ENCODE results near the gene MGAT3. TPM values are rescaled to one million over a fixed set of nuclear protein-coding genes. Genes with fewer than 3 reads are reported as not detected.
"Not testable (repeated sequence)": the region's sequence is repeated elsewhere in the genome, so short reads cannot be mapped to it uniquely, and the experiment has no call there.

Gene MGAT3
- total RNA-seq, 2 experiments from 2014 or later: 7.0 to 7.2 TPM

DNA sequence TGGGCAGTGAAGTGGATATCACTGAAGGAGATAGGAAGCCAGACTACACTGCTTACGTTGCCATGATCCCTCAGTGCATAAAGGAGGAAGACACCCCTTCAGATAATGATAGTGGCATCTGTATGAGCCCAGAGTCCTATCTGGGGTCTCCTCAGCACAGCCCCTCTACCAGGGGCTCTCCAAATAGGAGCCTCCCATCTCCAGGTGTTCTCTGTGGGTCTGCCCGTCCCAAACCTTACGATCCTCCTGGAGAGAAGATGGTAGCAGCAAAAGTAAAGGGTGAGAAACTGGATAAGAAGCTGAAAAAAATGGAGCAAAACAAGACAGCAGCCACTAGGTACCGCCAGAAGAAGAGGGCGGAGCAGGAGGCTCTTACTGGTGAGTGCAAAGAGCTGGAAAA lies 65.3 kb downstream of the MGAT3 start:
- Mint-ChIP-seq H3K4me3 (peak overlapping the region; percentile 96), H3K36me3 (peaks cover 47% of the 10 kb centered on the region), H3K27ac (peak overlapping the region; percentile 99), H3K4me1 (peaks cover 60% of the 10 kb centered on the region)
- ATAC-seq (ENCODE audit: low read depth); DNase-seq; H3K27me3 Mint-ChIP-seq; H3K9me3 Mint-ChIP-seq: not testable (repeated sequence)
- POLR2A ChIA-PET: interaction anchor here (0.6 to 4.7 kb wide), 7 partner anchors 10 to 522 kb away, joined by 3 to 59 read pairs (median 11); partner anchors contain the start of genes MIEF1, RPL3 and RPS19BP1

DNA sequence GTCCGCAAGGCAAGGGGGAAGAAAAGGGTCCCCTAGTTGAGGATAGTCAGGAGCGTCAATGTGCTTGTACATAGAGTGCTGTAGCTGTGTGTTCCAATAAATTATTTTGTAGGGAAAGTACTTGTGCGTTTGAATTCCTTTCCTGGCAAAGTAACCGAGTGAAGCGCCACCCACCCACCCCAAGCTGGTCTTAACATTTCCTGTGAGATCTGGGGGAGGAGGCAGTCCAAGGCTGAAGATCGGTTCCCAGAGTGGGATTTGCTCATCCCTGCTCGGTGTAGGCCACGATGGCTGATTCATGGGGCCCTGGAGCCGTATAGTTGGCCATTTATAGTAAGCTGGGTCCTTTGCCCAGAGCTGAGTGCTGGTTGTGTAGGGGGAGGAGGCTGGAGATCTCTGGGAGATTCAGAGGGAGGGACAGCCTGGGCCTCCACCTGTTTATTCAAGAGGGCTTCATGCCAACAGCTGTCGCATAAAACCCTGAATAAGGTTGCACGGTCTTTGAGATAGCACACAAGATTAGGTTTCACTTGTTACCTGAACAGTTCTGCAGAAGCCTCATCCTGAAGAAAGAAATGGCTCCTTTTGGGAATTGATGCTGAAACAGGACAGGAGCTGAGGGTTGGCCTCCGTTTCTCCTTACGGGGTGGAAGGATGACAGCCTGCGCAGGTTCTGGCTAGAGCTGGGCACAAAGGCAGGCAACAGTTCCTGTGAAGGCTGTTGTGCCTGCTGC lies 65.9 kb downstream of the MGAT3 start:
- Mint-ChIP-seq H3K4me1 (peaks cover 66% of the 10 kb centered on the region), H3K9me3 (no peaks in the 10 kb centered on the region), H3K4me3 (peak overlapping the region; percentile 96), H3K27ac (peak overlapping the region; percentile 99), H3K36me3 (peaks cover 49% of the 10 kb centered on the region), H3K27me3 (no peaks in the 10 kb centered on the region)
- no peak for ATAC-seq (ENCODE audit: low read depth)
- POLR2A ChIA-PET: interaction anchor here (0.6 to 4.7 kb wide), 8 partner anchors 9 to 531 kb away, joined by 3 to 59 read pairs (median 8); partner anchors contain the start of genes MIEF1, RPL3 and RPS19BP1
- DNase-seq: no peak

DNA sequence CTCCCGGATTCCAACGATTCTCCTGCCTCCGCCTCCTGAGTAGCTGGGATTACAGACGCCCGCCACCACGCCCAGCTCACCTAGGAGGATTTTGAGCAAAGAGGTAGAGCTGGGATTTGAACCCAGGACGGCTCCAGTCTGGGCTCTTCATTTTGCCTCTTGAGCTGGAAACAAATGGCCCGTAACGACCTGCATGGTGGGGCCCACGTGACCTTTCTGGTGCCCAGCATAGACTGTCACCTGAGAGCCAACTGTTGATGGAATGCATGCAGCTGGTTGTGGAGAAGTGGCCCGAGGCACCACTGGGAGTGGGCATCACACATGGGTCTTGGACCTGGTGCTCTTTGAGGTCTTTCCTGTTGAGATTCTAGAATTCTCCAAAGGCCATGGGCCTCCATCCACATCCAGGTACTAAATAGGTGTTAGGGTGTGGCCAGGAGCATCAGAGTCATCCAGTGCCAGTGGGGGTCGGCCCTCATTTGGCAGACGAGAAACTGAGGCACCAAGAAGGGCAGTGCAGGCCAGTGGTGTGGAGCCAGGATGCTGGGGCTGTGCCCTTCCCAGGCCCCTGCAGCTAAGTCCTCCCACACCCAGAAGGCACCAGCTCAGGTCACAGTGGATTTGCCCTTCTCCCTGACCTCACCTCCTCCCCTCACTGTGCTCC lies 67.4 kb downstream of the MGAT3 start:
- Mint-ChIP-seq H3K4me3 (peak overlapping the region; percentile 56), H3K4me1 (peaks cover 68% of the 10 kb centered on the region), H3K27me3 (no peaks in the 10 kb centered on the region), H3K9me3 (no peaks in the 10 kb centered on the region), H3K27ac (peak overlapping the region; percentile 90), H3K36me3 (peaks cover 55% of the 10 kb centered on the region)
- ATAC-seq (ENCODE audit: low read depth): no peak
- no peak for DNase-seq
- POLR2A ChIA-PET: interaction anchor here (0.7 to 8.6 kb wide), 6 partner anchors 8 to 206 kb away, joined by 4 to 80 read pairs (median 9); partner anchors contain the start of genes MIEF1, RPL3 and RPS19BP1

DNA sequence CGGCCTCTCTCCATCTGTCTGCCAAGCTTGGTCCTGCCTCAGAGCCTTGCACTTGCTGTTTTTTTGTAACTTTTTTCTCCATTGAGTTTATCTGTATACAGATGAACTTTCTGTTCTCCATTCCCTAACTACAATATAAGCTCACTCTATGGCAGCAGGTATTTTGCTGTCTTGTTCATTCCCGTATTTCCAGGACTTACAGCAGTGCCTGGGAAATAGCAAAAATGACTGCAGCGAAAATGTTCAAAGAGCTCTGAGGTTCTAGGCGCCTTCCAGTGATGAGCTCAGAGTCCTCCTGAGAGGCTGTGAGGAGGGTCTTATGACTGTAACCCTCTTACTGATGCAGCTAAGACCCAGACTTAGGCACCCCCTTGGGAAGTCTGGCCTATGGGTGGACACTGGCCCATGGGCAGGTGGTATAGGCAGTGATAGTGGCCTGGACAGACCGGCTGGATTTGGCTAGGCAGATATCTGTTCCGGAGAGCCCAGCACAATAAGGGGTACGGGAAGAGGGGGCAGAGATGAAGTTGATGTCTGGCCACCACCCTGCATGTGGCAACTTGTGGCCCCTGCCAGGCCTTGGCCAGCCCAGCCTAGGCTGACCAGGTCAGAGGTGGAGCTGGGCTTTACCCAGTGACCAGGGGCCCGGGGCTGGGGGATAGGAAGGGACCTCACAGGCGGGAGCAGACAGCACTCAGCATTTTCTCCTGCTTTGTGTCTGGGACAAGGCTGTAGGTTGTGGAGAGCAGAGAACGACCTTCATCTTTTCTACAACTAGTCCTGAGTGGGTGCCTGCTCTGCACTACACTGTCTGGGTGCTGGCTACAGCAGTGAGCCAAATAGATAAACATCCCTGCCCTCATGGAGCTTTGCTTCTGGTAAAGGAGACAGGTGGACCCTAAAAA lies 68.2 kb downstream of the MGAT3 start:
- Mint-ChIP-seq H3K9me3 (no peaks in the 10 kb centered on the region), H3K27me3 (no peaks in the 10 kb centered on the region), H3K4me3 (peak overlapping the region; percentile 56), H3K4me1 (peaks cover 71% of the 10 kb centered on the region), H3K27ac (peak overlapping the region; percentile 90), H3K36me3 (peaks cover 56% of the 10 kb centered on the region)
- no peak for ATAC-seq (ENCODE audit: low read depth)
- no peak for DNase-seq
- POLR2A ChIA-PET: interaction anchor here (1.4 to 8.6 kb wide), 2 partner anchors 8 to 207 kb away, joined by 4 to 80 read pairs; partner anchors contain the start of genes RPL3 and RPS19BP1

DNA sequence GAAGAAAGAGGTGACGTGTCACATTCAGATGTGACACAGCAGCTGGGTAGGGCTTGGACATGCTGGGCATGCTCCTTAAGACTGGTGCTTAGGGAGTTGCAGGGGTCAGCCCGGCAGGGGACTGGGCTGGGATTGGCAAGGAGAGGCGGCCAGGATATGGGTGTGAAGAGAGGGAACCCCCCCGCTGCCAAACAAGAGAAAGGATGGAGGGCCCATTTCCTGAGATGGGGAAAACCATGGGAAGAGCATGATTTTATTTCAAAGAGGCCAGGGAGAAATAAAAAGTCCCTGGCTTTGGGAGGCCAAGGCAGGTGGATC lies 68.8 kb downstream of the MGAT3 start:
- no peak for DNase-seq
- Mint-ChIP-seq H3K4me1 (peaks cover 72% of the 10 kb centered on the region), H3K9me3 (no peaks in the 10 kb centered on the region), H3K36me3 (peaks cover 57% of the 10 kb centered on the region), H3K27me3 (no peaks in the 10 kb centered on the region), H3K4me3 (peak overlapping the region; percentile 51), H3K27ac (peak overlapping the region; percentile 81)
- POLR2A ChIA-PET: interaction anchor here (1.2 to 8.6 kb wide), 2 partner anchors 22 to 208 kb away, joined by 4 to 80 read pairs; partner anchors contain the start of gene RPL3
- ATAC-seq (ENCODE audit: low read depth): no peak

DNA sequence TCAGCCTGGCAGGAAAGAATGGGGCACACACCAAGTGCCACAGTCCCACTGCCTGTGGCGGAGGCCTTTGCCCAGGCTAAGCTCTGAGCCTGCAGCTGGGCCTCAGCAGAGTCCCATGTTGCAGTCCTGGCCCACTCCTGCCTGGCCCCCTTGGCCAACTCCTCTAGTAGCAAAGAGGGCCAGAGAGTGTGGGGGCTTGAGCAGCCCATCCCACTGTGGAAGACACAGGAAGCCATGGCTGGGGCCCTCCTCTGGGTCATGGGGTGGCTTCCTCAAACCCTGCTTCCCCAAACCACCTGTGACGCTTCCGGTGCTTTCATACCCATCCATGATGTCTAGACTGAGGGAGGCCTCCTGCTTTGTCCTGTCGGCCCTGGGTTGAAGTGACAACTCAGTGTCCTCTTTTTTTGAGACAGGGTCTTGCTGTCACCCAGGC lies 69.9 kb downstream of the MGAT3 start:
- no peaks in the 10 kb centered on the region for H3K27me3 Mint-ChIP-seq
- H3K36me3 Mint-ChIP-seq: peaks cover 51% of the 10 kb centered on the region
- peak overlapping the region; percentile 42 for H3K4me3 Mint-ChIP-seq
- peak; percentile 27 for ATAC-seq (ENCODE audit: low read depth)
- DNase-seq: peak; percentile 59
- POLR2A ChIA-PET: interaction anchor here (0.5 to 8.6 kb wide), 5 partner anchors 23 to 772 kb away, joined by 3 to 80 read pairs (median 4); partner anchors contain the start of gene RPL3
- no peaks in the 10 kb centered on the region for H3K9me3 Mint-ChIP-seq
- peak overlapping the region; percentile 81 for H3K27ac Mint-ChIP-seq
- peaks cover 79% of the 10 kb centered on the region for H3K4me1 Mint-ChIP-seq

DNA sequence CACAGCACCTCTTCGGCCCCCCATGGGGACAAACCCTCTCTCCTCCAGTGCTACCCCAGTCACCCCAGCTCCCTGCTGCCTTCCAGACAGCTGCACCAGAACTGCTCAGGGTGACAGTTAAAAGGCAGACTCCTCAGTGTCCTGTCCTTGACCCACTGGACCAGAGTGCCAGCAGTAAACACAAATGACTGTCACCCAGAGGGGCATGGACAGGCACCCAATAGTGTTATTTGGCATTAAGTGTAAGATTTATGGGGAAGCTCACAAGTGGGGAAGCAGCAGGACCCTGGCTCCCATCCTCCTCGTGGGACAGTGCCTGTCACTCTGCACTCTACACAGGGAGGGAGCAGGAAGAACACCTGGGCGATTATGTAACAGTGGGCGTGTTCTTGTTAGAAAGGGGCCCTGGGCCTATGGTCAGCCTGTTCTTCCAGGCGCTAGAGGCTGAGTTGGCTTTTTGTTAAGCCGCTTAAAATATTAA lies 70.7 kb downstream of the MGAT3 start:
- POLR2A ChIA-PET: interaction anchor here (5.6 to 8.6 kb wide), 2 partner anchors 7 to 209 kb away, joined by 80 read pairs; partner anchors contain the start of genes ATF4 and RPL3
- Mint-ChIP-seq H3K27ac (peak overlapping the region; percentile 81), H3K4me1 (peaks cover 75% of the 10 kb centered on the region)

DNA sequence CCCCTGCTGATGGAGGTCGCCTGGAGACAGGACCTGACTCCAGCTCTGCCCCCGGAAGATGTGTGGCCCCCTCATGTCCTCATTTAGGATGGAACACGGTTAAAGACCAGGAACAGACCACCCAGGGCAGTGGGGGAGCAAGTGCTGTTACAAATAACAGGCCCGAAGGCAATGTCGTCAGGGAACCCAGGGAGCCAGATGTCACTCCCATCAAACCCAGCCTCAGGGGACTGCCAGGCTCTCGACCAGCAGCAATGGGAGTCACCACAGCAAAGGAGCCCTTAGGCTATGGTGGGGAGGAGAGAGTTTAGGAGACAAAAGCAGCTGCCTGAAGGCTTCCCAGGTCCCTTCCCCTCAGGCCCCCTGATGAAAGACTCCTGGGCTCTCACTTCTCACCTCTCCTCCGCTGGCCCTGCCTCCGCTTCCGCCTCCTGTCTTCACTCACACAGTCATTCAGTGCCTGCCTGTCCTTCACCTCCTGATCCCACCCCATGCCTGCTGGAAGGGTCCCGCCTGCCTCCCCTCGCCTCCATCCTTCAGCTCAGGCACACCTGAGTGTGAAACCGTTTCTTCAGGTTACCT lies 71.4 kb downstream of the MGAT3 start:
- H3K4me1 Mint-ChIP-seq: peaks cover 69% of the 10 kb centered on the region
- H3K36me3 Mint-ChIP-seq: peaks cover 38% of the 10 kb centered on the region
- DNase-seq (no peak), ATAC-seq (ENCODE audit: low read depth) (no peak)
- peak overlapping the region; percentile 67 for H3K4me3 Mint-ChIP-seq
- H3K9me3 Mint-ChIP-seq: no peaks in the 10 kb centered on the region
- peak overlapping the region; percentile 78 for H3K27ac Mint-ChIP-seq
- POLR2A ChIA-PET: interaction anchor here (1.0 to 8.6 kb wide), 11 partner anchors 8 to 516 kb away, joined by 3 to 80 read pairs (median 9); partner anchors contain the start of genes ATF4, MIEF1, RPL3 and TAB1
- no peaks in the 10 kb centered on the region for H3K27me3 Mint-ChIP-seq

More for the DNA sequence above, 70.7 kb downstream of the MGAT3 start:
- no peaks in the 10 kb centered on the region for H3K9me3 Mint-ChIP-seq
- ATAC-seq (ENCODE audit: low read depth): no peak
- DNase-seq: no peak
- H3K27me3 Mint-ChIP-seq: no peaks in the 10 kb centered on the region
- H3K4me3 Mint-ChIP-seq: no peak overlapping the region
- peaks cover 45% of the 10 kb centered on the region for H3K36me3 Mint-ChIP-seq

DNA sequence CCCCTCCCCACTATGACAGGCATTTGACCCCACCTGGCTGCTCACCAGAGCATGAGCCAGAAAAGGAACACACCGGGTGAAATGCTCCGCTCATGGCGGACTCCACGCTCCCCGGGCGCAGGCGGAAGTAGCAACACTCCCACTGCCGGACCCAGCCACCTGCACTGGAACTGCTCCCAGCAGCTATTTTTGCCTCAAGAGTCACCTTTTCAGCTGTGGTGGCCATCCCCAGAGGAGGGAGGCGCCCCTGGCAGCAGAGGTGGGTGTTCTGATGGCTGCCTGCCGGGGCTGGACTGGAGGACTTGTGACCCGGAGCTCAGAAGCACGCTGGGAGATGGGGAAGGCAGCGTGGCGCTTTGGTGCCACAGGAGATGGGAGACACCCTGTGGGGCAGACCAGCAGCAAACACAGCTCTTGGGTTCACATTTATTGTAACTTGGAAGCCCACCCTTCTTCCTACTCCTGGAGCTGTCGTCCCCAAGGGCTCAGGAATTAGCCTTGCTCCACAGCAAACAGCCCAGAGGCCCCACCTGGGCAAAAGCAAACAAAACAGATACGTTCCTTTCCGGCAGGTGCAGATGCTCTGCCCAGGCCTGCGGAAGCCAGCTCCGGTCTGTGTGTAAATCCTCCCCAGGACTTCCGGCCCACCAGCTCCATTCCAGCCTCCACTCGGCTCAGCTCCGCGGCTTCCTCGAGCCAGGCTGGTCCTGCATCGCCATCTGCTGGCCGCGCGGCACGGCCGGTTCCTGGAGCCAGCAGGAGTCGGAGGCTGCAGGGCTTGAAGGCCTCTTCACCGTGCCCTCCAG lies 72.1 kb downstream of the MGAT3 start:
- POLR2A ChIA-PET: interaction anchor here (0.6 to 8.6 kb wide), 19 partner anchors 8 to 652 kb away, joined by 3 to 80 read pairs (median 5); partner anchors contain the start of genes ATF4, MIEF1, RPL3 and SYNGR1
- peak overlapping the region; percentile 78 for H3K27ac Mint-ChIP-seq
- ATAC-seq (ENCODE audit: low read depth) (peak; percentile 38), DNase-seq (peak; percentile 93)
- no peaks in the 10 kb centered on the region for H3K9me3 Mint-ChIP-seq
- peak overlapping the region; percentile 67 for H3K4me3 Mint-ChIP-seq
- peaks cover 66% of the 10 kb centered on the region for H3K4me1 Mint-ChIP-seq
- no peaks in the 10 kb centered on the region for H3K27me3 Mint-ChIP-seq
- peaks cover 35% of the 10 kb centered on the region for H3K36me3 Mint-ChIP-seq

DNA sequence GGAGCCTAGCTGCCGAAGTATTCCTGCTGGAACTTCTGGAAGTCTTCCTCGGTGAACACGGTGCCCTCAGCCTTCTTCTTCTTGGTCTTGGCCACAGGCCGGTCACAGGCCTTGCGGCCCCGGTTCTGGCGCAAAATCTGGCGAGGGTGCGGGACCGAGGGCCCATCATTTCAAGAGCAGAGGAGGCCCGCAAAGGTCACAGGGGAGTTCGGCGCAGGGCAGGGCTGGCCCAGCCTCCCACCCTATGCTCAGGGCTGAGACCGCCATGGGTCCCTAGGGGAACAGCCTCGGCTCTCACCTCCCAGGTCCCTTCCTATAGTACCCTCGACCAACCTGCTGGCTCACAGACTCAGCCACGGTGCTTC lies 72.7 kb downstream of the MGAT3 start:
- H3K9me3 Mint-ChIP-seq: no peaks in the 10 kb centered on the region
- DNase-seq (no peak), ATAC-seq (ENCODE audit: low read depth) (no peak)
- peak overlapping the region; percentile 43 for H3K27ac Mint-ChIP-seq
- H3K27me3 Mint-ChIP-seq: no peaks in the 10 kb centered on the region
- POLR2A ChIA-PET: interaction anchor here (0.8 to 8.6 kb wide), 15 partner anchors 9 to 651 kb away, joined by 3 to 80 read pairs (median 6); partner anchors contain the start of genes ATF4, MIEF1, RPL3 and TAB1
- peaks cover 65% of the 10 kb centered on the region for H3K4me1 Mint-ChIP-seq
- peaks cover 32% of the 10 kb centered on the region for H3K36me3 Mint-ChIP-seq
- H3K4me3 Mint-ChIP-seq: peak overlapping the region; percentile 67

DNA sequence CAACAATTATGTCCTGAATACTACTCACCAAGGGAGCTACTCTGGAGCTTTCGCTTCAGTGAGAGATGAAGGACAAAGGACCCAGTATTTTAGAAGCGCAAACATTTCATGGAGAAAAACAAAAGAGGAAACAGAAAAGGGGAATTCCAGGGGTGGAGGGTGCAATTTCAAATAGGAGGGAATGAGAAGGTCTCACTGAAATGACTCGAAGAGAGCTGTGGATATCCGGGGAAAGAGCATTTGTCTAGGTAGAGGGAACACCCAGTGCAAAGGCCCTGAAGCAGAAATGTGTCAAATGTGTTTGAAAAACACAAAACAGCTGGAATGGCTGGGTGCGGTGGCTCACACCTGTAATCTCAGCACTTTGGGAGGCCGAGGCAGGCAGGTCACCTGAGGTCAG lies 73.3 kb downstream of the MGAT3 start:
- Mint-ChIP-seq H3K4me3 (peak overlapping the region; percentile 67), H3K9me3 (no peaks in the 10 kb centered on the region), H3K27me3 (no peaks in the 10 kb centered on the region), H3K4me1 (peaks cover 59% of the 10 kb centered on the region), H3K36me3 (peaks cover 26% of the 10 kb centered on the region), H3K27ac (peak overlapping the region; percentile 43)
- POLR2A ChIA-PET: interaction anchor here (2.1 to 8.6 kb wide), 4 partner anchors 10 to 212 kb away, joined by 8 to 80 read pairs (median 60); partner anchors contain the start of genes ATF4 and RPL3
- DNase-seq: no peak
- no peak for ATAC-seq (ENCODE audit: low read depth)
